IMR-90 (cell line): ENCODE data around the gene SULT1E1. TPM values are rescaled to one million over a fixed set of nuclear protein-coding genes. Genes with fewer than 3 reads are reported as not detected.

Experiments used
- ATAC-seq: fragments of 200-7000 bp; cut with Tn5 transposase; 2 replicates; pipeline ENCODE4 v1.9.1; 2020; ENCODE audit warnings: low read depth, mild to moderate bottlenecking, moderate library complexity
- Bru-seq: library from RNA; stranded (reverse); fragments of 400-500 nt; gene quantifications from one replicate; lab custom pipeline; 2021; lab: Mats Ljungman, UMichigan
- BruChase-seq, 2 experiments: library from RNA; stranded (reverse); fragments of 400-500 nt; gene quantifications; one replicate each; lab custom pipeline; 2021; lab: Mats Ljungman, UMichigan
- BruUV-seq: library from RNA; stranded (reverse); fragments of 400-500 nt; replicated peaks from 2 replicates; lab custom pipeline; 2021; lab: Mats Ljungman, UMichigan
- CTCF ChIA-PET: fragments of 300-600 bp; formaldehyde crosslinking; extraction: SDS; loops from one replicate; lab custom pipeline; 2021; ENCODE audit warnings: antibody characterized with exemption; lab: Yijun Ruan, JAX
- POLR2A ChIA-PET: fragments of 300-600 bp; sonication (Branson Sonifier 250); formaldehyde crosslinking; loops from one replicate; lab custom pipeline; 2022; ENCODE audit warnings: antibody characterized with exemption; ENCODE audit not compliant: unreplicated experiment; lab: Charles Lee
- DNase-seq: peaks from one replicate; pipeline ENCODE4 v3.0.0; 2013
- H2AFZ ChIP-seq: replicated peaks from 2 replicates; pipeline ENCODE3; 2013; ENCODE audit warnings: low read length, mild to moderate bottlenecking; ENCODE audit not compliant: poor library complexity
- H2AK5ac ChIP-seq: 2 replicates; pipeline ENCODE4 v1.6.1; 2013; ENCODE audit warnings: low read depth, low read length, inconsistent platforms
- H2AK9ac ChIP-seq: replicated peaks from 2 replicates; pipeline ENCODE3; 2013; ENCODE audit warnings: mild to moderate bottlenecking, low read depth, low read length, moderate library complexity; ENCODE audit not compliant: poor library complexity
- H2BK120ac ChIP-seq: 2 replicates; pipeline ENCODE4 v1.6.1; 2013; ENCODE audit warnings: low read depth, low read length, inconsistent platforms
- H2BK15ac ChIP-seq: 3 replicates; pipeline ENCODE4 v1.6.1; 2013; ENCODE audit warnings: low read depth, low read length, inconsistent platforms
- H2BK20ac ChIP-seq: 2 replicates; pipeline ENCODE4 v1.6.1; 2013; ENCODE audit warnings: low read depth, mild to moderate bottlenecking, inconsistent platforms, low read length, moderate library complexity
- H2BK5ac ChIP-seq: 2 replicates; pipeline ENCODE4 v1.6.1; 2013; ENCODE audit warnings: mild to moderate bottlenecking, low read depth, low read length, inconsistent platforms; ENCODE audit not compliant: poor library complexity, severe bottlenecking
- H3K14ac ChIP-seq: replicated peaks from 2 replicates; pipeline ENCODE4 v1.6.1; 2013; ENCODE audit warnings: low read depth, low read length, inconsistent platforms
- H3K18ac ChIP-seq: 2 replicates; pipeline ENCODE4 v1.6.1; 2013; ENCODE audit warnings: low read depth, low read length, control low read depth
- H3K23ac ChIP-seq: 2 replicates; pipeline ENCODE4 v1.6.1; 2013; ENCODE audit warnings: low read depth, low read length, inconsistent platforms
- H3K27ac ChIP-seq: 2 replicates; pipeline ENCODE4 v1.5.1; 2013; ENCODE audit warnings: mild to moderate bottlenecking, control low read depth, low read length; ENCODE audit not compliant: insufficient read depth
- H3K27me3 ChIP-seq: 2 replicates; pipeline ENCODE4 v1.6.1; 2013; ENCODE audit warnings: low read length; ENCODE audit not compliant: control insufficient read depth, insufficient read depth
- H3K36me3 ChIP-seq: 2 replicates; pipeline ENCODE4 v1.6.1; 2013; ENCODE audit warnings: low read length, mixed read lengths; ENCODE audit not compliant: control insufficient read depth, insufficient read depth
- H3K4ac ChIP-seq: 2 replicates; pipeline ENCODE4 v1.6.1; 2013; ENCODE audit warnings: low read depth, low read length, inconsistent platforms
- H3K4me1 ChIP-seq: 2 replicates; pipeline ENCODE4 v1.6.1; 2013; ENCODE audit warnings: low read length, mixed read lengths; ENCODE audit not compliant: control insufficient read depth, insufficient read depth
- H3K4me2 ChIP-seq: 2 replicates; pipeline ENCODE4 v1.6.1; 2013; ENCODE audit warnings: low read depth, mild to moderate bottlenecking, control low read depth, low read length, moderate library complexity
- H3K4me3 ChIP-seq: 2 replicates; pipeline ENCODE4 v1.5.1; 2013; ENCODE audit warnings: low read depth, mild to moderate bottlenecking, control low read depth, low read length, moderate library complexity; ENCODE audit not compliant: insufficient read depth
- H3K56ac ChIP-seq: 2 replicates; pipeline ENCODE4 v1.6.1; 2013; ENCODE audit warnings: low read length, inconsistent platforms; ENCODE audit not compliant: insufficient read depth; ENCODE audit errors: extremely low read depth
- H3K79me1 ChIP-seq, 2 experiments: 2 replicates each; pipeline ENCODE4 v1.6.1; 2013; ENCODE audit warnings: low read length in 2 of 2, inconsistent platforms in 1 of 2, low read depth in 1 of 2
- H3K9ac ChIP-seq: 2 replicates; pipeline ENCODE4 v1.6.1; 2013; ENCODE audit warnings: low read depth, low read length, control low read depth
- H3K9me1 ChIP-seq: 2 replicates; pipeline ENCODE4 v1.6.1; 2013; ENCODE audit warnings: low read length, inconsistent platforms; ENCODE audit not compliant: insufficient read depth
- H3K9me3 ChIP-seq: 2 replicates; pipeline ENCODE4 v1.6.1; 2013; ENCODE audit warnings: low read length; ENCODE audit not compliant: control insufficient read depth, insufficient read depth
- H4K20me1 ChIP-seq: 2 replicates; pipeline ENCODE4 v1.6.1; 2013; ENCODE audit warnings: low read length, inconsistent platforms; ENCODE audit not compliant: insufficient read depth
- H4K5ac ChIP-seq: 2 replicates; pipeline ENCODE4 v1.6.1; 2013; ENCODE audit warnings: mild to moderate bottlenecking, low read depth, low read length, control low read depth
- H4K8ac ChIP-seq, 2 experiments: 2 replicates each; pipeline ENCODE4 v1.6.1; 2013; ENCODE audit warnings: low read depth in 2 of 2, low read length in 2 of 2, control low read depth in 1 of 2, inconsistent platforms in 1 of 2
- H4K91ac ChIP-seq: 2 replicates; pipeline ENCODE4 v1.6.1; 2013; ENCODE audit warnings: low read depth, low read length, inconsistent platforms; ENCODE audit not compliant: insufficient read depth
- BHLHE40 ChIP-seq: fragments of 150-350 bp; IDR thresholded peaks from 2 replicates; pipeline ENCODE4 v1.6.1; 2016; ENCODE audit warnings: mild to moderate bottlenecking, low read depth, low read length
- FOS ChIP-seq: fragments of 150-350 bp; IDR thresholded peaks from 2 replicates; pipeline ENCODE4 v1.6.1; 2016; ENCODE audit warnings: low read depth, low read length
- MAZ ChIP-seq: IDR thresholded peaks from 2 replicates; pipeline ENCODE4 v1.6.1; 2012; ENCODE audit warnings: low read depth, mild to moderate bottlenecking, low read length, improper control_type of control experiment, moderate library complexity, borderline replicate concordance
- MXI1 ChIP-seq: IDR thresholded peaks from 2 replicates; pipeline ENCODE4 v1.6.1; 2012; ENCODE audit warnings: low read depth, mild to moderate bottlenecking, low read length, moderate library complexity, borderline replicate concordance
- NFE2L2 ChIP-seq: fragments of 150-350 bp; IDR thresholded peaks from 2 replicates; pipeline ENCODE4 v1.6.1; 2016; ENCODE audit warnings: low read depth, mild to moderate bottlenecking, low read length
- POLR2A ChIP-seq: IDR thresholded peaks from 2 replicates; pipeline ENCODE4 v1.6.1; 2012; ENCODE audit warnings: mild to moderate bottlenecking, low read depth, low read length
- RAD21 ChIP-seq: IDR thresholded peaks from 2 replicates; pipeline ENCODE4 v1.6.1; 2012; ENCODE audit warnings: low read length, improper control_type of control experiment
- RCOR1 ChIP-seq: IDR thresholded peaks from 2 replicates; pipeline ENCODE4 v1.6.1; 2012; ENCODE audit warnings: mild to moderate bottlenecking, low read length, improper control_type of control experiment; ENCODE audit not compliant: insufficient replicate concordance
- RFX5 ChIP-seq: IDR thresholded peaks from 2 replicates; pipeline ENCODE4 v1.8.0; 2012; ENCODE audit warnings: low read depth, mild to moderate bottlenecking, low read length, moderate library complexity
- USF2 ChIP-seq: fragments of 150-350 bp; IDR thresholded peaks from 2 replicates; pipeline ENCODE4 v1.6.1; 2017; ENCODE audit warnings: mild to moderate bottlenecking, antibody characterized with exemption, low read length, low read depth
- WGBS, 2 experiments: methylation state at CpG; one replicate each; pipeline versions ENCODE4 v1.1.5 to v1.1.7; 2013; ENCODE audit warnings: missing lambda C conversion rate in 2 of 2; ENCODE audit not compliant: insufficient read length in 1 of 2; ENCODE audit errors: extremely low coverage in 2 of 2; 5-methylcytosine and 5-hydroxymethylcytosine counted together
- dilution Hi-C: fragments of 300-500 bp; cut with HindIII; formaldehyde crosslinking; loops from one replicate; pipeline ENCODE4 v1.14.3; 2018; ENCODE audit warnings: low sequenced_read_pairs; ENCODE audit not compliant: unreplicated experiment
- in situ Hi-C: fragments of 300-500 bp; cut with MboI; formaldehyde crosslinking; loops from 3 replicates; pipeline ENCODE4 v1.14.3; 2019; ENCODE audit warnings: low sequenced_read_pairs, inconsistent platforms, mixed read lengths
- intact Hi-C: fragments of 100-400 bp; cut with micrococcal nuclease; formaldehyde crosslinking; loops from 2 replicates; pipeline ENCODE4 v1.10.0; 2022
- long read RNA-seq: library from polyadenylated mRNA; unstranded; transcript quantifications from one replicate; pipeline ENCODE4 v2.0.0, GENCODE V29; 2021; ENCODE audit not compliant: unreplicated experiment
- polyA plus RNA-seq, 3 experiments: library from polyadenylated mRNA; depleted of rRNA; stranded (reverse); fragments of >200 nt; gene quantifications; 2 replicates each; pipeline ENCODE4 v1.2.3, GENCODE V29; 2012; ENCODE audit warnings: low replicate concordance in 1 of 3
- total RNA-seq: library from RNA; depleted of rRNA; stranded (reverse); fragments of >200 nt; gene quantifications from 2 replicates; pipeline ENCODE4 v1.2.3, GENCODE V29; 2012; rRNA removed
- TF ChIP-seq, protein P1 (sequence below): conservative IDR thresholded peaks from 2 replicates; pipeline ENCODE4 v1.5.1; 2012; ENCODE audit warnings: mild to moderate bottlenecking, low read depth, low read length, improper control_type of control experiment

SULT1E1 gene
- total RNA-seq (not detected in 2 replicates), polyA plus RNA-seq (2012; rRNA removed) (not detected in 2 replicates), Bru-seq, nascent RNA (not detected), BruChase-seq, experiment 1, labeled RNA remaining after a 6-hour chase (not detected), BruChase-seq, experiment 2, labeled RNA remaining after a 2-hour chase (not detected)
- not detected in 2 replicates for polyA plus RNA-seq (2012; cell fraction: cytosol; rRNA removed)
- not detected in 2 replicates for polyA plus RNA-seq (2012; cell fraction: nucleus; rRNA removed; ENCODE audit: low replicate concordance)
- long read RNA-seq, result 0 reads

- Histone ChIP-seq H4K20me1 (no peaks in the 10 kb centered on the region), H3K23ac (no peak within 1 kb of the TSS), H2AK9ac (no peak within 1 kb of the TSS), H3K9ac (no peak within 1 kb of the TSS), H3K4me2 (no peak within 1 kb of the TSS), H3K79me1 (no peaks in the 10 kb centered on the region), H2BK5ac (no peak within 1 kb of the TSS), H3K27me3 (no peaks in the 10 kb centered on the region), H2BK20ac (no peak within 1 kb of the TSS), H4K91ac (no peak within 1 kb of the TSS), H3K9me1 (no peaks in the 10 kb centered on the region), H4K5ac (no peak within 1 kb of the TSS), H2BK15ac (no peak within 1 kb of the TSS), H2AK5ac (no peak within 1 kb of the TSS), H3K4me3 (no peak within 1 kb of the TSS), H3K27ac (no peak within 1 kb of the TSS), H2BK120ac (no peak within 1 kb of the TSS), H3K9me3 (no peaks in the 10 kb centered on the region), H3K18ac (no peak within 1 kb of the TSS), H4K8ac (no peak within 1 kb of the TSS), H2AFZ (no peak within 1 kb of the TSS), H3K4me1 (no peaks in the 10 kb centered on the region), H3K36me3 (no peaks in the 10 kb centered on the region), H3K56ac (no peak within 1 kb of the TSS), H3K4ac (no peak within 1 kb of the TSS), H3K14ac (no peak within 1 kb of the TSS)
- peak; percentile 0 for DNase-seq
- no TSS peak for BruUV-seq
- WGBS, 2 experiments, result no CpG with 5 or more reads among the region's 1 CpG
- in situ Hi-C loops (no loop called here), dilution Hi-C loops (no loop called here), intact Hi-C loops (no loop called here)
- ATAC-seq, result no peak
- ChIA-PET POLR2A (no interaction called here), CTCF (interaction anchor here (1.0 kb wide), 1 partner anchor 18 kb away, joined by 3 read pairs; no protein-coding TSS in a partner anchor)
- TF ChIP-seq RAD21 (no peak), RCOR1 (no peak), NFE2L2 (no peak), POLR2A (no peak), USF2 (no peak), RFX5 (no peak), MXI1 (no peak), MAZ (no peak), BHLHE40 (no peak), FOS (no peak)
- TF ChIP-seq, protein P1, sequence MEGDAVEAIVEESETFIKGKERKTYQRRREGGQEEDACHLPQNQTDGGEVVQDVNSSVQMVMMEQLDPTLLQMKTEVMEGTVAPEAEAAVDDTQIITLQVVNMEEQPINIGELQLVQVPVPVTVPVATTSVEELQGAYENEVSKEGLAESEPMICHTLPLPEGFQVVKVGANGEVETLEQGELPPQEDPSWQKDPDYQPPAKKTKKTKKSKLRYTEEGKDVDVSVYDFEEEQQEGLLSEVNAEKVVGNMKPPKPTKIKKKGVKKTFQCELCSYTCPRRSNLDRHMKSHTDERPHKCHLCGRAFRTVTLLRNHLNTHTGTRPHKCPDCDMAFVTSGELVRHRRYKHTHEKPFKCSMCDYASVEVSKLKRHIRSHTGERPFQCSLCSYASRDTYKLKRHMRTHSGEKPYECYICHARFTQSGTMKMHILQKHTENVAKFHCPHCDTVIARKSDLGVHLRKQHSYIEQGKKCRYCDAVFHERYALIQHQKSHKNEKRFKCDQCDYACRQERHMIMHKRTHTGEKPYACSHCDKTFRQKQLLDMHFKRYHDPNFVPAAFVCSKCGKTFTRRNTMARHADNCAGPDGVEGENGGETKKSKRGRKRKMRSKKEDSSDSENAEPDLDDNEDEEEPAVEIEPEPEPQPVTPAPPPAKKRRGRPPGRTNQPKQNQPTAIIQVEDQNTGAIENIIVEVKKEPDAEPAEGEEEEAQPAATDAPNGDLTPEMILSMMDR, result no peak
These were observed at the start of gene SULT1E1 for GRCh38 chr4:69860052-69860451. Gene SULT1E1 (minus strand): TSS chr4:69860145. CDS start chr4:69857644, 2,501 bp downstream.
